Measurements from ENCODE around the gene NEB. TPM values are rescaled to one million over a fixed set of nuclear protein-coding genes. Genes with fewer than 3 reads are reported as not detected.

The NEB gene
- total RNA-seq, 1 donor = under 0.01 TPM

- DNase-seq (ENCODE audit: low read depth) = peak; percentile 19
- TF ChIP-seq CTCF (IDR thresholded peaks at IDR 0.05; ENCODE audit: insufficient read depth, low read depth, low read length) = no peak
- H3K4me3 ChIP-seq (ENCODE audit: low read depth, low read length) = no peak overlapping the region
Observed at GRCh38 chr2:151520976-151521375, 213.3 kb downstream of the NEB start.

- H3K4me3 ChIP-seq (ENCODE audit: low read depth, low read length) = no peak overlapping the region
- no peak for DNase-seq (ENCODE audit: low read depth)
- no peak for TF ChIP-seq CTCF (IDR thresholded peaks at IDR 0.05; ENCODE audit: insufficient read depth, low read depth, low read length)
Observed at GRCh38 chr2:151518802-151519201, 215.5 kb downstream of the NEB start.

GRCh38 chr2:151508519-151508918 lies 225.8 kb downstream of the NEB start:
- H3K4me3 ChIP-seq (ENCODE audit: low read depth, low read length) = no peak overlapping the region
- DNase-seq (ENCODE audit: low read depth) = no peak
- TF ChIP-seq CTCF (IDR thresholded peaks at IDR 0.05; ENCODE audit: insufficient read depth, low read depth, low read length) = no peak

- TF ChIP-seq CTCF (IDR thresholded peaks at IDR 0.05; ENCODE audit: insufficient read depth, low read depth, low read length) = no peak
- H3K4me3 ChIP-seq (ENCODE audit: low read depth, low read length) = no peak overlapping the region
- no peak for DNase-seq (ENCODE audit: low read depth)
Observed at GRCh38 chr2:151506170-151506569, 228.1 kb downstream of the NEB start.

GRCh38 chr2:151498178-151498577 lies 236.1 kb downstream of the NEB start:
- no peak for TF ChIP-seq CTCF (IDR thresholded peaks at IDR 0.05; ENCODE audit: insufficient read depth, low read depth, low read length)
- no peak overlapping the region for H3K4me3 ChIP-seq (ENCODE audit: low read depth, low read length)
- DNase-seq (ENCODE audit: low read depth) = no peak

- no peak overlapping the region for H3K4me3 ChIP-seq (ENCODE audit: low read depth, low read length)
- DNase-seq (ENCODE audit: low read depth) = peak; percentile 38
Observed at GRCh38 chr2:151491496-151491895, 242.8 kb downstream of the NEB start.

More at GRCh38 chr2:151491496-151491895, 242.8 kb downstream of the NEB start:
- no peak for TF ChIP-seq CTCF (IDR thresholded peaks at IDR 0.05; ENCODE audit: insufficient read depth, low read depth, low read length)

Measured in fibroblast of villous mesenchyme (primary cell).